Brain microvascular endothelial cell (primary cell): ENCODE measurements around the gene HEATR5A.
"Not testable (repeated sequence)": the region's sequence is repeated elsewhere in the genome, so short reads cannot be mapped to it uniquely, and the experiment has no call there.

Source experiments
- DNase-seq: peaks from one replicate; pipeline ENCODE4 v3.0.0-alpha.2; 2020
- H3K27ac ChIP-seq: fragments of 250-450 bp; sonication (Bioruptor Pico); 2 replicates; pipeline ENCODE4 v1.5.1; 2020; ENCODE audit warnings: mild to moderate bottlenecking, moderate library complexity
- H3K27me3 ChIP-seq: fragments of 250-450 bp; sonication (Bioruptor Pico); replicated peaks from 2 replicates; pipeline ENCODE4 v1.5.1; 2020; ENCODE audit warnings: mild to moderate bottlenecking
- H3K36me3 ChIP-seq: fragments of 250-450 bp; sonication (Bioruptor Pico); replicated peaks from 2 replicates; pipeline ENCODE4 v1.5.1; 2020; ENCODE audit warnings: mild to moderate bottlenecking
- H3K4me3 ChIP-seq: 2 replicates; pipeline ENCODE4 v1.5.1; 2011; ENCODE audit warnings: low read depth, mild to moderate bottlenecking, control low read depth, low read length, moderate library complexity
- CTCF ChIP-seq: IDR thresholded peaks from 2 replicates; pipeline ENCODE4 v1.5.1; 2011; ENCODE audit warnings: low read depth, mild to moderate bottlenecking, moderate library complexity, low read length, control low read depth, inconsistent platforms; ENCODE audit errors: missing control alignments
- in situ Hi-C: cut with HindIII; loops from 2 replicates; pipeline ENCODE4 v1.10.0; 2017; ENCODE audit warnings: low sequenced_read_pairs, low pct_ligation_motif_present

The HEATR5A gene

GRCh38 chr14:31261523-31261858 is 158.9 kb downstream of the HEATR5A start:
- H3K27ac ChIP-seq = no peak overlapping the region
- H3K4me3 ChIP-seq = no peak overlapping the region
- no peak for DNase-seq
- TF ChIP-seq CTCF = no peak
- in situ Hi-C loops = no loop called here
- no peaks in the 10 kb centered on the region for H3K36me3 ChIP-seq
- H3K27me3 ChIP-seq = no peaks in the 10 kb centered on the region

- DNase-seq, H3K27ac ChIP-seq, in situ Hi-C loops, H3K36me3 ChIP-seq, H3K27me3 ChIP-seq, H3K4me3 ChIP-seq: not testable (repeated sequence)
Measured at GRCh38 chr14:31259040-31259435, 161.3 kb downstream of the HEATR5A start.

- in situ Hi-C loops = no loop called here
- DNase-seq = no peak
- Histone ChIP-seq H3K27me3 (no peaks in the 10 kb centered on the region), H3K4me3 (no peak overlapping the region), H3K27ac (no peak overlapping the region), H3K36me3 (no peaks in the 10 kb centered on the region)
- no peak for TF ChIP-seq CTCF
Measured at GRCh38 chr14:31258427-31259039, 161.8 kb downstream of the HEATR5A start.

GRCh38 chr14:31257554-31258426 is 162.6 kb downstream of the HEATR5A start:
- DNase-seq, H3K27me3 ChIP-seq, in situ Hi-C loops, H3K4me3 ChIP-seq, H3K36me3 ChIP-seq, H3K27ac ChIP-seq: not testable (repeated sequence)

- in situ Hi-C loops = no loop called here
- Histone ChIP-seq H3K27me3 (no peaks in the 10 kb centered on the region), H3K4me3 (no peak overlapping the region), H3K27ac (no peak overlapping the region), H3K36me3 (no peaks in the 10 kb centered on the region)
- no peak for DNase-seq
- no peak for TF ChIP-seq CTCF
Measured at GRCh38 chr14:31257244-31257553, 163.2 kb downstream of the HEATR5A start.

GRCh38 chr14:31256534-31257243 is 163.7 kb downstream of the HEATR5A start:
- TF ChIP-seq CTCF = no peak
- in situ Hi-C loops = no loop called here

GRCh38 chr14:31255918-31256317 is 164.4 kb downstream of the HEATR5A start:
- in situ Hi-C loops, H3K36me3 ChIP-seq, H3K27ac ChIP-seq, DNase-seq, H3K27me3 ChIP-seq, H3K4me3 ChIP-seq: not testable (repeated sequence)

More at GRCh38 chr14:31256534-31257243, 163.7 kb downstream of the HEATR5A start:
- no peaks in the 10 kb centered on the region for H3K36me3 ChIP-seq
- no peak overlapping the region for H3K4me3 ChIP-seq
- H3K27ac ChIP-seq = no peak overlapping the region
- DNase-seq = no peak
- no peaks in the 10 kb centered on the region for H3K27me3 ChIP-seq
